ENCODE results near the gene TMEM273. TPM values are rescaled to one million over a fixed set of nuclear protein-coding genes. Genes with fewer than 3 reads are reported as not detected.
A peak's percentile ranks its signal among the peaks of the same experiment; 100 is the strongest.

TMEM273 gene
- total RNA-seq, 4 donors from 2014 or later: 18.6 to 37.9 (median 28.8) TPM

GRCh38 chr10:49116509-49117375 lies 71.4 kb downstream of the TMEM273 start:
- 85% methylated on average over 5 of the region's 5 CpGs for WGBS, 2 donors
- DNase-seq (ENCODE audit: low spot score in 2 of 2): no peak
- H3K27me3 ChIP-seq: no peaks in the 10 kb centered on the region

GRCh38 chr10:49115796-49116508 lies 72.2 kb downstream of the TMEM273 start:
- Histone ChIP-seq H3K27me3 (no peaks in the 10 kb centered on the region), H3K36me3 (no peaks in the 10 kb centered on the region), H3K9me3 (no peaks in the 10 kb centered on the region), H3K4me3 (peak overlapping the region in 2 of 4 donors; percentile 54 to 68), H3K27ac (peak overlapping the region in 1 of 4 donors; percentile 50), H3K4me1 (peaks cover 0 to 41% (median 0%) of the 10 kb centered on the region in 4 donors)
- 77 to 79% methylated on average over 10 to 14 of the region's 14 CpGs for whole genome bisulfite sequencing, 2 donors
- DNase-seq (ENCODE audit: low spot score in 2 of 2): no peak
- TF ChIP-seq CTCF (IDR thresholded peaks at IDR 0.05): no peak
- TF ChIP-seq POLR2A (IDR thresholded peaks at IDR 0.05): no peak
- no peak for TF ChIP-seq EP300 (IDR thresholded peaks at IDR 0.05)

More at GRCh38 chr10:49116509-49117375, 71.4 kb downstream of the TMEM273 start:
- Histone ChIP-seq H3K4me3 (no peak overlapping the region), H3K9me3 (no peaks in the 10 kb centered on the region), H3K4me1 (peaks cover 0 to 33% (median 0%) of the 10 kb centered on the region in 4 donors), H3K27ac (no peak overlapping the region), H3K36me3 (no peaks in the 10 kb centered on the region)
- TF ChIP-seq POLR2A (IDR thresholded peaks at IDR 0.05) (no peak), EP300 (IDR thresholded peaks at IDR 0.05) (no peak), CTCF (IDR thresholded peaks at IDR 0.05) (no peak)

- peaks cover 0 to 49% (median 2%) of the 10 kb centered on the region in 4 donors for H3K4me1 ChIP-seq
- peak within 1 kb of the TSS; percentile 41 to 68 (median 50) for H3K4me3 ChIP-seq
- H3K9me3 ChIP-seq: no peaks in the 10 kb centered on the region
- DNase-seq (ENCODE audit: low spot score in 2 of 2): peak in 1 of 2 donors; percentile 23
- WGBS, 2 donors: 1 to 11% methylated on average over 17 to 26 of the region's 95 CpGs
- no peaks in the 10 kb centered on the region for H3K27me3 ChIP-seq
- H3K27ac ChIP-seq: peak within 1 kb of the TSS; percentile 71 to 85 (median 79)
- TF ChIP-seq EP300 (IDR thresholded peaks at IDR 0.05) (no peak), CTCF (IDR thresholded peaks at IDR 0.05) (peak in 2 of 5 experiments; percentile 12 to 23), POLR2A (IDR thresholded peaks at IDR 0.05) (no peak)
- H3K36me3 ChIP-seq: no peaks in the 10 kb centered on the region
Observed at GRCh38 chr10:49115015-49115795, 73.0 kb downstream of the TMEM273 start, which contains the start of gene VSTM4. Gene VSTM4, minus strand, starts transcription at chr10:49115522. Its CDS starts 37 bp downstream, at chr10:49115485.

GRCh38 chr10:49114718-49115014 lies 73.5 kb downstream of the TMEM273 start:
- no peaks in the 10 kb centered on the region for H3K36me3 ChIP-seq
- H3K9me3 ChIP-seq: no peaks in the 10 kb centered on the region
- WGBS, 2 donors: 19 to 22% methylated on average over 9 of the region's 9 CpGs
- H3K27me3 ChIP-seq: no peaks in the 10 kb centered on the region
- no peak for DNase-seq (ENCODE audit: low spot score in 2 of 2)
- peak overlapping the region; percentile 41 to 68 (median 50) for H3K4me3 ChIP-seq
- H3K4me1 ChIP-seq: peaks cover 0 to 54% (median 6%) of the 10 kb centered on the region in 4 donors
- peak overlapping the region; percentile 71 to 85 (median 79) for H3K27ac ChIP-seq
- TF ChIP-seq POLR2A (IDR thresholded peaks at IDR 0.05): no peak
- TF ChIP-seq CTCF (IDR thresholded peaks at IDR 0.05): no peak
- no peak for TF ChIP-seq EP300 (IDR thresholded peaks at IDR 0.05)

Data from tibial nerve (tissue), 4 donors.